GM18502 (cell line): Measurements from ENCODE around the gene C15orf39.
A peak's percentile ranks its signal among the peaks of the same experiment; 100 is the strongest.

ENCODE experiments used
- ATAC-seq: cut with Tn5 transposase; IDR thresholded peaks from one replicate; pipeline ENCODE4 v1.9.1; 2021; ENCODE audit warnings: mild to moderate bottlenecking; ENCODE audit not compliant: unreplicated experiment, poor library complexity

C15orf39 gene

DNA sequence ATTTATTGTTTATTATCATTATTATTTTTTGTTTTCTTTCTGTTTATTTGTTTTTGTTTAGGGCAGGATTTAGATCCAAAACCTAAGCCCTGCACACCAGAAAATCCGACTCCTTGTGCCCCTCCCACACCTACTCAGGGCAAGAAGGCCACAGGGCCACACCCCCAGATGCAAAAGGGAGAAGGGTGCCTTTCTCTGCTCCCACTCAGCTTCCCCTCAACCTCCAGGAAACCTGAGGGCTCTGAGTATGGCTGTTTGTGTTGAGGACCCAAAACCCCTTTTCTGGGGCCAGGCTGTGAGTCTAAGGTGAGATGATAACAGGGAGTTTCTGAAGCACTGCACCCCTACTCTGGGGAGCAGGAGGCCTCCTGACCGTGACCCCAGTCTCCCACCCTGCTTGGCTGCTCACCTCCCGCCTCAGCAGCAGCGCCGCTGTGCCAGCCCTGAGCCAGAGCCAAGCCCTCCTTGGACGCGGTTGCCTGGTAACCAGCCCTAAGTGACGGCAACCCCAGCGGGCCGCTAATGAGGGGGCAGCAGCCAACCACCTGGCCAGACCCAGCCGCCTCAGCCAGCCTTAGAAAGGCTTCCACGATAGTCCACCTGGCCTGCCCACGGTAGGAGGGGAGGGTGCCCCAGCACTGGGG is 6.4 kb upstream of the C15orf39 start:
- no peak for ATAC-seq

DNA sequence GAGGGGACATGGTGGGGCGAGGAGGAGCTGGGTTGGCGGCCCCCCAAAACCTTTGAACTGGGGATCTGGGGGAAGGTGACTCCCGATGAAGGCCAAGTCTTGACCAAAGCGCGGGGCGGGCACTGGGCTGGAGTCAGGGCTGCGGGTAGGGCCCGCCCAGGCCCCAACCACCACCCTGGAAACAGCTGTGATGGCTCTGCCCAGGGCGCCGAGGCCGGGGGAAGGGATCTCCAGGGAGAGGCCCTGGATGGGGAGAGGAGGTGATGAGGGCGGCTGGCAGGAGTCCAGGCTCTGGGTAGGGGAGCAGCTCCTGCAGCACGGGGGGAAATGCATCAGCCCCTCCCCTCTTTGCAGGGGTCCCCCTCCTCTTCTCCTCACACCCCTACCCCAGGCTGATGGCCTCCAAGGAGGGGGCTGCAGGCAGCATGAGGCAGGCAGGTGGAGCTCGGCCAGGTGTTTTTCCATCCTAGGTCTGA is 5.9 kb upstream of the C15orf39 start:
- no peak for ATAC-seq

DNA sequence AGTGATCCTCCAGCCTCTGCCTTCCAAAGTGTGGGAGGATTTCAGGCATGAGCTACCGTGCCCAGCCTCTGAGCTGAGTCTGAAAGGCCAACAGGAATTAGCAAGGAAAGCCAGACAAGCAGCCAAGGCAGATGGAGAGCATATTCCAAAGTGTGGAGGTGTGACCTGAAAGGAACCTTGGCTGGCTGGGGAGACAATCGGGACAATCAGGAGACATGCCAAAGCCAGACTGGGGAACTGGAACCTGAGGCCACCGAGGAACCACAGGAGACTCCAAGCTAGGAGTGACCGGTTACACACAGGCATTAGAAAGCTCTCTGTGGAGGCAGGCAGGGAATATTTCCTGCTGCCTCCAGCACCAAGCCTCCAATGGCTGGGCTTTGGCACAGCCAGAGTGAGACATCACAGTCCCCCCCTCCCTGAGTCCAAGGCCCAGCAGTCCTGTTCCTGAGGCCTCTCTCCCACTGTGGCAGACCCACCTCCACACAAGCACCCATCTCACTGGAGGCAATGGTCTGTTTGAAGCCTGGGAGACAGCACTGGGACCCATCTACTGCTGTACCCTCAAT is 4.5 kb upstream of the C15orf39 start:
- ATAC-seq = no peak

DNA sequence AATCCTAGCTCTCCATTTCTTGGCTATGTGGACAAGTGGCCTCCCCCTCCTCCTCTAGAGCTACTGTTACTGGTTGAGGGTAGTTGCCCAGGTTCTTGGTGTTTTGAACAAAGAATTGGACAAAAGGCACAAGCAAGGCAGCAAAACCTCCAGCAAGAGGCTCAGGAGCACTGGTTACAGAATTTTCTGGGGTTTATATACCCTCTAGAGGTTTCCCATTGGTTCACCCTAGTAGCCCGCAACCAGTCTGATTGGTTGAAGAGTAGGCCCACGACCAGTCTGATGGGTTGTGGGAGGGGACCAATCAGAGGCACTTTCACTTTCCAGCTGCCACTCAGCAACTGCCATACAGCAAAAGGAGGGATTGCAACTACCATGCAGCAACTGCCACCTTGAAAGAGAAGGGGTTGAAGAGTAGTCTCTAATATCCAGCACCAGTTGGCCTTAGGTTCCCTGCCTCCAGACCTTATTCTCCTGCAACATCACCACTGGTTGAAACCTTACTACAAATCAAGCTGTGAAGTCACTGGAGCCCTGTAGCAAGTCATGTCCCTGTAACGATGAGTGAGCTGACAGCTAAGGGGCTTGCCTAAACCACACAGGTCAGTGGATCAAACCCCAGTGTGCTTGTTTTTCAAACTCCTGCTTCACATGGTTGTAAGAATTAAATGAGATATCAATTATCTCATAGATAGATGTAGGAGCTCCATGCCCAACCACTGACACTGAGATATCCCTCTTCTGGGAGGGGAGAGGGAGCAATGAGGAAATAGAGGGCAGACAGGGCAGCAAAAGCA is 2.9 kb upstream of the C15orf39 start:
- ATAC-seq = no peak

DNA sequence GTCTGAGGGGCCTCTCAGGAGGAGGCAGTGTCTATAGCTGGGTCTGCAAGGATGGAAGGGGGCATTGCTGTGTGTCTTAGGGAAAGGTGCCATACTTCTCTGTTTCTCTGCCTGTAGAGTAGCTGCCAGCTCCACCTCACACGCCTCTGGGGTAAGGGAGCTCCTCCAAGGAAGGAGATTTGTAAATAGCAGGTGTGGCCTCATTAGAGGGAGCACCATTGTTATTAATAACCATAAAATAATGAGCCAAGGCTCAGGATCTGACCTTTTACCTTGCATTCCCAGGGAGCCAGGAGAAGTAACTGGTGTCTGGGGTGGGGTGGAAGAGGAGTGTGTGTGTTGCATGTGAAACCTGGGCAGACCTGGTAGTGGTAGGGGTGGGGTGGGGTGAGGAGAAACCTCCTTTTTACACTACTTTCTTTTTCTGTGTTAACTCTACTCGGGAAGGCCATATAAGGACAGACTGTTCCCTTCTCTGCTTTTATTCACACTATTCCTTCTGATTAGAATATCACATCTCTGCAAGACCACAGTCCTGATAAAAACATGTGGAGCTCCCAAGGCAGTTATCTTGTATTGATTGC is 2.2 kb upstream of the C15orf39 start:
- no peak for ATAC-seq

DNA sequence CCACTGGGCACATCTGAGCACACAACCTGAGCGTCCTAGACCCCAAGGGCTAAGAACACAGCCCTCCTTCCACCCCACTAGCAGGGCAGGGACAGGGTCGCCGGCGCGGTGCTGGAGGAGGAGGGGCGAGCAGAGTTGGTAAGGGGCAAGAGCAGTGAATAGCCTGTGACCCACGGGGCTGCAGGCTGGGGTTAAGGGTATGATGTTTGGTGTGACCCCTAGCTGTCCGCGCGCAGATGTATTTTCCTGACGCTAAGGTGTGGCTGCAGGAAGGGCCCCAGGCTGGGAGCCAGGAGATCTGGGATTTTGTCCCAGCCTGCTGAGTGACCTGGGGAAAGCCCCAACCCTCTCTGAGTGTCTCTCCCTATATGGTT is 1.3 kb upstream of the C15orf39 start:
- ATAC-seq = no peak

DNA sequence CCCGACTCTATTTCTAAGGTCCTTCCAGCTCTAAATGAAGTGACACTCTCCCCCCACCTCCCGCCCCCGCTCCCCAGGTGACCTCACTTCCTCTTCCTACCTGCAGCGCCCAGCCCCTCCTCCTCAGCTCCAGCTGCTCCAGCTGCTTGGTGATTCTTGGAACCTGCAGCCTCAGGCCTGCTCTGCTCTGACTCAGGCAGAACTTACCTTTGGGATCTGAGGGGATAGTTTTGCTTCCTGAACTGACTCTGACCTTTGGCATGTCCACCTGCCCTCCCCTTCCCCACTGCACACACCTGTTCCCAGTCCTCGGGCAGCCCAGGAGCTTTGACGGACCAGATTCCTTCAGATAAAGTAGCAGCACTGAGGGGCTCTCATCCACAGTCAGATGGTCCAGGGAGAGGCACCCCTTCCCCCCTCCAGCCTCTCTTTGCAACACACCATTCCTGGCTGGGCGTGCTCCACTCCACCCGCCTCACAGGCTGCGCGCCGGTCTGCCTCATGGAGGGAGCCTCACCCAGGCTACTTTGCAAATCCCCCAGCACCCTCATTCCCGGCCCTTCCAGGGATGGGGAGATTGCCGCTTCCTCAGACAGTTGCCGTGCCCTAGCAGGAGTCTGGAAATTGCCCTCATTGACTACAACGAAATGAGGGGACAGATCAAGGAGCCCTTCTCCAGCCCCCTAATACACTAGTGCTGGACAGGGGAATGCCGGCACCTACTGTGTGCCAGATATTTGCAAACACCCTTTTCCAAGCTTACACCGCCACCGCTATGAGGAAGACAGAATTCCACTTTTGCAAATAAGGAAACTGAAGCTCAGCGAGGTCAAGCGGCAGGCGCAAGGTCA is 692 bp upstream of the C15orf39 start:
- no peak for ATAC-seq

DNA sequence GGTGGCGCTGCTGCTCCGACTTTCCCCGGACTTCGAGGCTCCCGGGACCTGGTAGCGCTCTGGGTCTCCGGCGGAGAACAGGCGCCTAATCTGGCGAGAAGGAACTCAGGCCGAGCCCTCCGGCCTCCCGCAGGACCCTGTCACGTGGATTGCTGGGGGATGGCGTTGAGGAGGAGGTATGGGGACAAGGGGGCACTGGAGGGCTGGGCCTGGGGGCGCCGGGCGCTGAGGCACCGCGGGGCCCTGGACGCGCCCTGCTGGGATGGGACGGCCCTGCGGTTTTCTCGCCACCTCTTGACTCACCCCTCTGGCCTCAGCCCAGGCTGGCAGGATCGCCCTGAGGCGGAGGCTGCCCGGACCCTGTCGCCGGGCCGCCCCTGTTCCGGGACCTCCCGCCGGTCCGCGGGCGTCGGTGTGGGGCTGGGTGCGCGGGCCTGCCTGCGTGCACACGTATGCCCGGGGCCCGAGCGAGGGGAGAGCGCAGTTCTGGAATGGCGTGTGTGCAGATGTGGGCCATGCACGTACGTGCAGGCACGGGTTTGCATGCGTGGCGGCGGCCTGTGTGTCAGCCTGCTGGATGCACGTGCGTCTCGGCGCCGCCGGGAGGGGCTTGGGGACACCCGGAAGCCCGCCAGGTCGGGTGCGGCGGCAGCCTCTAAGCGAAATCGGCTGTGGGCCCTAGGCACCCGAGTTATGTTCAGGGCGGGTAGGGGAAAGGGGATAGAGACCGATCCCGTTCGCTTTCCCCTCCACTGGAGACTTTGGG is 752 bp downstream of the C15orf39 start:
- peak; percentile 34 for ATAC-seq

DNA sequence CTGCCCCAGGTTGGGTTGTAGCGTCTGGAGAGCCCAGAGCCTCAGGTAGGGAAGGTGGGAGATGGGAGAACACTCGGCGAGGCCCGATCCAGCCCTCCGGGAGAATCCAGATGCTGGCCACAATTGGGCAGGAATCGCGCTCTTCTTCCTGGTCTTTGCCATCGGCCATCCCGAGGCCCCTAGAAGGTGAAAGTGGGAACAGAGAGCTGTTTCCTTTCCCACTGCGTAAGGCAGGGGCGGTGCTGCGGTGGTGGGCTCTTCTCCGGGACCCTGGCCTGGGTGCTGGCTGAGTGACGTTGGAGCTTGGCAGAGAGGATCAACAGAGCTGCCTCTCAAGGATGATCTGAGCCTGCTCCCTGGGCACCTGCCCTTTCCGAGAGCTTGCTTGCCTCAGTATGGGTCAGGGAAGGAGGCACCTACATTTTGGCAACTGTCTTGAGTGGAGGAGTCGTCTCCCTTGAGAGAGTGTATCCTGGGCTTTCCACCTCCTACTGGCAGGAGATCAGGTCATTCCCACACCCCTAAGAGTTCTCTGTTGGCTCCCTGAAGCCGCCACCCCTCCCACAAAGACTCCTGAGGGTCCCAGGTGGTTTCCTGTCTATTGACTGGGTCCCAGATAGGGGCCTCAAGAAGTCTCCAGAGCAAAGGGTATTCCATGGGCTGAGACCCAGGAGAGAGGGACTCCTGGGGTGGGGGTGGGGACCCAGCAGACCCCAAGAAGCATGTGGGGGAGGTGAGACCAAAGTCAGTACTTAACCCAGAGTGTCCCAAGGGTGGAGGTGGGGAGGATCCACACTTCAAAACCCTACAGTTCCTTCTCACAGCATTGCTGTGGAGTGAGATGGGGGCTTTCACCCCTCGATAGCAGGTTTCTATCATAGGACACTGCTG is 1.6 kb downstream of the C15orf39 start:
- ATAC-seq = no peak

DNA sequence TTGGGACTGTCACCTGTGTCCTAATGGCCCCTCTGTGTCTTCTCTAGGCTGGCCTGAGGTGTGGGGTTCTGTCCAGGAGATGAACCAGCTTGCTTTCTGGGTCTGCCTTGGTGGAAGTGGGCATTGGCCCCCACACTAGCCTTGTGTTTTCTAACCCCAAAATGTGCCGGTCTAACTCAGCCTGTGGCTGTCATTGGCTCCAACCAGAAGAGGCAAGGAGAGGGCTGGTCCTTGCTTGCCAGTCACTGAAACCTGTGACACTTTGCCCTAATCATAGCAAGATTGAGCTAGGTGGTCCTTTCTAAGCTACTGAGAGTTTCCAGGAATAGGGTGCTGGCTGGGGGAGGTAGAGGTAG is 2.2 kb downstream of the C15orf39 start:
- no peak for ATAC-seq

DNA sequence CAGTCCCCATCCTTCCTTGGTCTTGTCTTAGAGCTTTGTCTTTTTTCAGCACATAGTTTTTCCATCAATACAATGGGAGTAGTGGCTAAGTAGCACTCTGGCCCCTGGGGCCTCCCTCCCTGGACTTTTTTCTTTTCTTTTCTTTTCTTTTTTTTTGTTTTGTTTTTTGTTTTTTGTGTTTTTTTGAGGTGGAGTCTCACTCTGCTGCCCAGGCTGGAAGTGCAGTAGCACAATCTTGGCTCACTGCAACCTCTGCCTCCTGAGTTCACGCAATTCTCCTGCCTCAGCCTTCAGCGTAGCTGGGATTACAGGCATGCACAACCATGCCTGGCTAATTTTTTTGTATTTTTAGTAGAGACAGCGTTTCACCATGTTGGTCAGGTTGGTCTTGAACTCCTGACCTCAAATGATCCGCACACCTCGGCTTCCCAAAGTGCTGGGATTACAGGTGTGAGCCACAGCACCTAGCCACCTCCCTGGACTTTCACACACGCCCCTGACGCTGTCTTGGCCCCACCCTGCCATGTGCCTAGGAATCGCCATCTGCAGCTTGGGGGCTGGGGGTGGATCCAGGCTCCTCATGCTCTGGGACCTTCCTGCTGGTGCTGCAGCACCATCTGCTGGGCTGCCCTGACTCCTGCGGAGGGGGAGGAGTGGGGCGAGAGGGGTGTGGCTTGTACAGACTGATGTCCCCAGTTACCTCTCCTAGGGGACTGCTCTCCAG is 2.8 kb downstream of the C15orf39 start:
- peak; percentile 32 for ATAC-seq

DNA sequence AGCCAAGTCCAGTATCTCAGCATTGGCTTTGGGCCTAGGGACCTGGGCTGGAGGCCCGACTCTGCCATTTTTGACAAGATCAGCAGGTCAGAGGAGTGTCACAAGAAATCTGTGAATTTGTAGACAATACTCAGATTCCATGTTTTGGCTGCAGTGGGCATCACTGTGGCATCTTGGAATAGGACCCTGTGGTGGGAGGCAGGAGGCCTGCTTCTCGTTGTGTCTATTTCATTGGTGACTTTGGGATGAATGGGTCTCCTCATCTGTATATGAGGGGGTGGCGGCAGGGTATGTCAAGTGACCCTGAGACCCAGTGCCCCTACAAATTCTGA is 3.3 kb downstream of the C15orf39 start:
- ATAC-seq = no peak

DNA sequence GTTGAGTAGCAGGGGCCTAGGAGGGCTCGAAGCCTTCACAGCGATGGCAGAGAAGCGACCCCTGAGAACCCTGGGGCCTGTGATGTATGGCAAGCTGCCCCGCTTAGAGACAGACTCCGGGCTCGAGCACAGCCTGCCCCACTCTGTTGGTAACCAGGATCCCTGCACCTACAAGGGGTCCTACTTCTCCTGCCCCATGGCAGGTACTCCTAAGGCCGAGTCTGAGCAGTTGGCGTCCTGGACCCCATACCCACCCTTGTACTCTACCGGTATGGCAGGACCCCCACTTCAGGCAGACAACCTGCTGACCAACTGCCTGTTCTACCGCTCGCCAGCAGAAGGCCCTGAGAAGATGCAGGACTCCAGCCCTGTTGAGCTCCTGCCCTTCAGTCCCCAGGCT is 4.3 kb downstream of the C15orf39 start:
- no peak for ATAC-seq

DNA sequence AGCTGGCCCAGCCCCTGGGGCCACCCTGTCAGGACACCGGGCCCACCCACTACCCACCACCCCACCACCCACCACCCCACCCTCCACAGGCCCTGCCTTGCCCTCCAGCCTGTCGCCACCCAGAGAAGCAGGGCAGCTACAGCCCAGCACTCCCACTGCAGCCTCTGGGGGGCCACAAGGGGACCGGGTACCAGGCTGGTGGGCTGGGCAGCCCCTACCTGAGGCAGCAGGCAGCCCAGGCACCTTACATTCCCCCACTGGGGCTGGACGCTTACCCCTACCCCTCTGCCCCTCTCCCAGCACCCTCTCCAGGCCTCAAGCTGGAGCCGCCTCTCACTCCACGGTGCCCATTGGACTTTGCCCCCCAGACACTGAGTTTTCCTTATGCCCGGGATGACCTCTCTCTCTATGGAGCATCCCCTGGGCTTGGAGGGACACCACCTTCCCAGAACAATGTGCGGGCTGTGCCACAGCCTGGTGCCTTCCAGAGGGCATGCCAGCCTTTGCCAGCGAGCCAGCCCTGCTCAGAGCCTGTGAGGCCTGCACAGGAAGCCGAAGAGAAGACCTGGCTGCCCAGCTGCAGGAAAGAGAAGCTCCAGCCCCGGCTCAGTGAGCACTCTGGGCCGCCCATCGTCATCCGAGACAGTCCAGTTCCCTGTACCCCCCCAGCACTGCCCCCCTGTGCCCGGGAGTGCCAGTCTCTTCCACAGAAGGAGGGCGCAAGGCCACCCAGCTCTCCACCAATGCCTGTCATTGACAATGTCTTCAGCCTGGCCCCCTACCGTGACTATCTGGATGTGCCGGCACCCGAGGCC is 5.3 kb downstream of the C15orf39 start:
- ATAC-seq = no peak

DNA sequence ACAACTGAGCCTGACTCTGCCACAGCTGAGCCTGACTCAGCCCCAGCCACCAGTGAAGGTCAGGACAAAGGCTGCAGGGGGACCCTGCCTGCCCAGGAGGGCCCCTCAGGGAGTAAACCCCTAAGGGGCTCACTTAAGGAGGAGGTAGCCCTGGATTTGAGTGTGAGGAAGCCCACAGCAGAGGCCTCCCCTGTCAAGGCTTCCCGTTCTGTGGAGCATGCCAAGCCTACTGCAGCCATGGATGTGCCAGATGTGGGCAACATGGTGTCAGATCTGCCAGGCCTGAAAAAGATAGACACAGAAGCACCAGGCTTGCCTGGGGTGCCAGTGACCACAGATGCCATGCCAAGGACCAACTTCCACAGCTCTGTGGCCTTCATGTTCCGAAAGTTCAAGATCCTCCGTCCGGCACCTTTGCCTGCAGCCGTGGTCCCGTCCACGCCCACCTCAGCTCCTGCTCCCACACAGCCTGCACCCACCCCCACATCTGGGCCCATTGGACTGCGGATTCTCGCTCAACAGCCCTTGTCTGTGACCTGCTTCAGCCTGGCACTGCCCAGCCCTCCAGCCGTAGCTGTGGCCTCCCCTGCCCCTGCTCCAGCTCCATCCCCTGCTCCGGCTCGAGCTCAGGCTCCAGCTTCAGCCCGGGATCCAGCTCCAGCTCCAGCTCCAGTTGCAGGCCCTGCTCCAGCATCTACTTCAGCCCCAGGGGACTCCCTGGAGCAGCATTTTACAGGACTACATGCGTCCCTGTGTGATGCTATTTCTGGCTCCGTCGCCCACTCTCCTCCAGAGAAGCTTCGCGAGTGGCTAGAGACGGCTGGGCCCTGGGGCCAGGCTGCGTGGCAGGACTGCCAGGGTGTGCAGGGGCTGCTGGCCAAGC is 6.2 kb downstream of the C15orf39 start:
- no peak for ATAC-seq

DNA sequence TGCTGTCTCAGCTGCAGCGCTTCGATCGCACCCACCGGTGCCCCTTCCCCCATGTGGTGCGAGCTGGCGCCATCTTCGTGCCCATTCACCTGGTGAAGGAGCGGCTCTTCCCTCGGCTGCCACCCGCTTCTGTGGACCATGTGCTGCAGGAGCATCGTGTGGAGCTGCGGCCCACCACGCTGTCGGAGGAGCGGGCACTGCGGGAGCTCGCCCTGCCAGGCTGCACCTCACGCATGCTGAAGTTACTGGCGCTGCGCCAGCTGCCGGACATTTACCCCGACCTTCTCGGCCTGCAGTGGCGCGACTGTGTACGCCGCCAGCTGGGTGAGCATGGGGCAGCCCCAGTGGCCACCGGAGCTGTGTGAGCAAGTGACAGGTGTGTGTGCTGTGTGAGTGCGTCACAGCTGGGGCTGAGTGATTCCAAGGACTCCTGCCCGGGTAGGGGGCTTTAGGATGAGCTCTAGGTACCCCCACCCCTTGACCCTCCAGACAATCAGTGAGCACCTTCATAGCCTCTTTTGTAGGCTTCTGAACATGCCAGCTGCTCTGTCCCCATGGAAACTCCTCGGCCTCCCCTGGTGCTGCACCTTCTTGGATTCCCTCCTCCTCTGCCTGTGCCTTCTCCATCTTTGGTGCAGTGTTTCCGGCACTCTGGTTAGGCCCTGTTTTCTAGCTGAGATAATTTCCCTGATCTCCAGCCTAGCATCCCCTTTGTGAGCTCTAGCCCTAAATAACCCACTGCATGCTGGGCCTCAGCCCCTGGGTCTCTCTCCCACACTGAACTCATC is 7.0 kb downstream of the C15orf39 start:
- ATAC-seq = no peak
